Spleen (tissue), 11 donors: ENCODE data around the gene ADAM21. TPM values are rescaled to one million over a fixed set of nuclear protein-coding genes. Genes with fewer than 3 reads are reported as not detected.
"Not testable (repeated sequence)": the region's sequence is repeated elsewhere in the genome, so short reads cannot be mapped to it uniquely, and the experiment has no call there.

Experiments used
- DNase-seq: peaks from one replicate; pipeline ENCODE4 v3.0.0-alpha.2; 2020
- H3K27ac ChIP-seq, 8 donors: fragments of 200-600 bp; sonication (generic) in 7 of 8; 1 replicate in 4 of 8; 2 replicates in 4 of 8; pipeline versions ENCODE4 v1.5.0 to v1.8.0; 2016 to 2021; ENCODE audit warnings: inconsistent platforms in 4 of 8, mild to moderate bottlenecking in 4 of 8, moderate library complexity in 1 of 8
- H3K27me3 ChIP-seq, 7 donors: fragments of 200-600 bp; sonication (generic) in 6 of 7; replicated peaks in 1 of 7; 1 replicate in 4 of 7; 2 replicates in 3 of 7; pipeline versions ENCODE4 v1.5.0 to v1.8.0; 2016 to 2021; ENCODE audit warnings: inconsistent platforms in 3 of 7, mild to moderate bottlenecking in 1 of 7
- H3K36me3 ChIP-seq, 6 donors: fragments of 200-600 bp; sonication (generic) in 5 of 6; 1 replicate in 4 of 6; 2 replicates in 2 of 6; pipeline versions ENCODE4 v1.5.0 to v1.8.0; 2016 to 2021; ENCODE audit warnings: inconsistent platforms in 2 of 6
- H3K4me1 ChIP-seq, 6 donors: fragments of 200-600 bp; sonication (generic) in 5 of 6; 1 replicate in 3 of 6; 2 replicates in 3 of 6; pipeline versions ENCODE4 v1.5.0 to v1.8.0; 2016 to 2021; ENCODE audit warnings: inconsistent platforms in 3 of 6
- H3K4me3 ChIP-seq, 8 donors: fragments of 200-600 bp; sonication (generic) in 7 of 8; 1 replicate in 4 of 8; 2 replicates in 4 of 8; pipeline versions ENCODE4 v1.5.0 to v1.8.0; 2016 to 2021; ENCODE audit warnings: inconsistent platforms in 4 of 8, mild to moderate bottlenecking in 4 of 8, moderate library complexity in 2 of 8
- H3K9me3 ChIP-seq, 8 donors: fragments of 200-600 bp; sonication (generic) in 7 of 8; 1 replicate in 4 of 8; 2 replicates in 4 of 8; pipeline versions ENCODE4 v1.5.0 to v1.8.0; 2016 to 2021; ENCODE audit warnings: inconsistent platforms in 4 of 8
- POLR2A ChIP-seq, 3 donors: fragments of 450-650 bp; IDR thresholded peaks; one replicate each; pipeline ENCODE4 v1.5.1; 2017; ENCODE audit warnings: antibody characterized with exemption in 3 of 3, mild to moderate bottlenecking in 1 of 3
- POLR2AphosphoS5 ChIP-seq, 3 donors: sonication (generic); formaldehyde crosslinking; IDR thresholded peaks; one replicate each; pipeline ENCODE4 v1.5.1; 2017; ENCODE audit warnings: antibody characterized with exemption in 3 of 3
- WGBS, 5 donors: extraction: QIAGEN DNeasy Blood & Tissue Kit in 3 of 5; methylation state at CpG; one replicate each; pipeline versions ENCODE4 v1.1.5 to v1.1.7; 2013 to 2018; 5-methylcytosine and 5-hydroxymethylcytosine counted together
- intact Hi-C: fragments of 100-400 bp; cut with DNase I; formaldehyde crosslinking; loops from one replicate; pipeline ENCODE4 v1.15.0; 2023; ENCODE audit warnings: low total_unique reads
- polyA plus RNA-seq, 3 donors: library from polyadenylated mRNA; stranded (reverse); fragments of 200-250 nt; gene quantifications; one replicate each; pipeline ENCODE4 v1.2.1, GENCODE V29; 2013
- total RNA-seq, 7 donors: library from RNA; depleted of rRNA in 3 of 7; stranded (reverse); fragments of >200 nt in 3 of 7; fragmentation: NEBNext Ultra II Directional in 4 of 7; extraction: Animal tissue kit (Norgen Biotek cat#: 25700) in 4 of 7; gene quantifications; one replicate each; pipeline versions ENCODE4 v1.1.0 to v1.2.1, GENCODE V29; 2016 to 2021
- TF ChIP-seq, protein P1 (sequence below), 11 experiments: fragments of 200-600 bp in 7 of 11; fragments of 450-650 bp in 4 of 11; sonication (generic) in 4 of 11; IDR thresholded peaks in 8 of 11; conservative IDR thresholded peaks in 3 of 11; 1 replicate in 7 of 11; 2 replicates in 4 of 11; pipeline versions ENCODE4 v1.4.0 to v1.8.0; 2016 to 2021; ENCODE audit warnings: antibody characterized with exemption in 11 of 11, inconsistent platforms in 4 of 11, mild to moderate bottlenecking in 1 of 11
- donor health status: healthy with polysubstance abuse.
- donor health status: DM: no; HTN: no; CAD: no; lungs with moderate emphysema.
- donor health status: DM: no; HTN: no; CAD: no.
- donor health status: Bipolar disorder and iron deficiency.
- donor health status: healthy.
- donor health status: DM: no; HTN: no; CAD: no.
- donor health status: DM: yes; HTN: yes; CAD: no.

The ADAM21 gene
- total and polyA plus RNA-seq, 10 donors, result 0.06 to 0.23 (median 0.17) TPM; not detected in 6

DNA sequence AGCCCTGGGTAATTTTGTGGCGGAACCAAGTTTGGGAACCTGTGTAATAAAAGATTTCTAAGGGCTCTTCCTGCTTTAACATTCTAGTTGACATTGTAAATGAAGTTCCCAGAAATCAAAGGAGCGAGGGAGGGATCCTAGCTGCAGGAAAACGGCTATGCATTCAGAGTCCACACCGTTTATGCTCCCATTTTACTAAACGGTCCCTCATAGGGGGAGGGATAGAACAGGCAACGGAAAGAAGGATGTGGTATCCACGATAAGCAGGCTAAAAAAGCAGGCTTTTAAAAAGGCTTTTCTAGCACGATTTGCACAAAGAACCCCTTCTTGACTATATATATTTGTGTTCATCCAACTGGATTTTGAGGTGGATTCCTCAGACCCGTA is 35.6 kb upstream of the ADAM21 start:
- WGBS, 5 donors, result 6 to 7% (median 6%) methylated on average over 9 of the region's 9 CpGs
- Histone ChIP-seq H3K4me3 (peak overlapping the region; percentile 66 to 87 (median 78)), H3K27me3 (no peaks in the 10 kb centered on the region), H3K36me3 (peaks cover 0 to 22% (median 0%) of the 10 kb centered on the region in 6 donors), H3K4me1 (peaks cover 12 to 51% (median 24%) of the 10 kb centered on the region in 6 donors), H3K9me3 (no peaks in the 10 kb centered on the region), H3K27ac (peak overlapping the region; percentile 2 to 83 (median 74))
- intact Hi-C loops, result no loop called here
- TF ChIP-seq POLR2A (IDR thresholded peaks at IDR 0.05), result no peak
- no peak for TF ChIP-seq POLR2AphosphoS5 (IDR thresholded peaks at IDR 0.05)
- TF ChIP-seq, protein P1, sequence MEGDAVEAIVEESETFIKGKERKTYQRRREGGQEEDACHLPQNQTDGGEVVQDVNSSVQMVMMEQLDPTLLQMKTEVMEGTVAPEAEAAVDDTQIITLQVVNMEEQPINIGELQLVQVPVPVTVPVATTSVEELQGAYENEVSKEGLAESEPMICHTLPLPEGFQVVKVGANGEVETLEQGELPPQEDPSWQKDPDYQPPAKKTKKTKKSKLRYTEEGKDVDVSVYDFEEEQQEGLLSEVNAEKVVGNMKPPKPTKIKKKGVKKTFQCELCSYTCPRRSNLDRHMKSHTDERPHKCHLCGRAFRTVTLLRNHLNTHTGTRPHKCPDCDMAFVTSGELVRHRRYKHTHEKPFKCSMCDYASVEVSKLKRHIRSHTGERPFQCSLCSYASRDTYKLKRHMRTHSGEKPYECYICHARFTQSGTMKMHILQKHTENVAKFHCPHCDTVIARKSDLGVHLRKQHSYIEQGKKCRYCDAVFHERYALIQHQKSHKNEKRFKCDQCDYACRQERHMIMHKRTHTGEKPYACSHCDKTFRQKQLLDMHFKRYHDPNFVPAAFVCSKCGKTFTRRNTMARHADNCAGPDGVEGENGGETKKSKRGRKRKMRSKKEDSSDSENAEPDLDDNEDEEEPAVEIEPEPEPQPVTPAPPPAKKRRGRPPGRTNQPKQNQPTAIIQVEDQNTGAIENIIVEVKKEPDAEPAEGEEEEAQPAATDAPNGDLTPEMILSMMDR (IDR thresholded peaks at IDR 0.05 in 8 of 11, conservative IDR thresholded peaks at IDR 0.05 in 3 of 11), result no peak
- no peak for DNase-seq

GRCh38 chr14:70416725-70417349 is 35.1 kb upstream of the ADAM21 start, which contains the start of gene SYNJ2BP:
Gene SYNJ2BP, minus strand, starts transcription at chr14:70417090. Its CDS starts 127 bp downstream, at chr14:70416963.
- Histone ChIP-seq H3K9me3 (no peaks in the 10 kb centered on the region), H3K36me3 (peaks cover 0 to 17% (median 0%) of the 10 kb centered on the region in 6 donors), H3K4me1 (peaks cover 12 to 51% (median 24%) of the 10 kb centered on the region in 6 donors), H3K27ac (peak within 1 kb of the TSS; percentile 2 to 83 (median 74)), H3K27me3 (no peaks in the 10 kb centered on the region), H3K4me3 (peak within 1 kb of the TSS; percentile 66 to 87 (median 78))
- WGBS, 5 donors, result 1 to 2% (median 2%) methylated on average over 22 of the region's 22 CpGs
- DNase-seq, result peak; percentile 88
- TF ChIP-seq, protein P1 (IDR thresholded peaks at IDR 0.05 in 8 of 11, conservative IDR thresholded peaks at IDR 0.05 in 3 of 11), result no peak
- peak; percentile 42 to 88 (median 87) for TF ChIP-seq POLR2AphosphoS5 (IDR thresholded peaks at IDR 0.05)
- intact Hi-C loops, result no loop called here

DNA sequence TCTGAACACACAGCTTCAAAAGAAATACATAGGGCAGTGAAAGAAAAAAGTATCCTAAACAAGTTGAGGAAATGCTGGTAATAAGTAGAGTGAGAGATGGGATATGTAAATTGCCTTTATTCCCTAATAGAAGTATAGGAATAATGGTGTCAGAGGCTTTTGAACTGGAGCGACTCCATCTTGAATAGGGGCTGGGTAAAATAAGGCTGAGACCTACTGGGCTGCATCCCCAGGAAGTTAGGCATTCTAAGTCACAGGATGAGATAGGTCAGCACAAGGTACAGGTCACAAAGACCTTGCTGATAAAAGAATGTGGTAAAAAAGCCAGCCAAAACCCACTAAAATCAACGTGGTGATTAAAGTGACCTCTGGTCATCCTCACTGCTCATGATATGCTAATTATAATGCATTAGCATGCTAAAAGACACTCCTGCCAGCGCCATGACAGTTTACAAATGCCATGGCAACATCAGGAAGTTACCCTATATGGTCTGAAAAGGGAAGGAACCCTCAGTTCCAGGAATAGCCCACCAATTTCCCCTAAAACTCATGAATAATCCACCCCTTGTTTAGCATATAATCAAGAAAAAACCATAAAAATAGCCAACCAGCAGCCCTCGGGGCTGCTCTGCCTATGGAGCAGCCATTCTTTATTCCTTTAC is 32.6 kb upstream of the ADAM21 start:
- H3K9me3 ChIP-seq, intact Hi-C loops, DNase-seq, H3K4me3 ChIP-seq, H3K36me3 ChIP-seq, H3K27me3 ChIP-seq, H3K27ac ChIP-seq: not testable (repeated sequence)
- peaks cover 12 to 33% (median 19%) of the 10 kb centered on the region in 6 donors for H3K4me1 ChIP-seq
- WGBS, 5 donors, result 60 to 68% (median 63%) methylated on average over 4 of the region's 4 CpGs

DNA sequence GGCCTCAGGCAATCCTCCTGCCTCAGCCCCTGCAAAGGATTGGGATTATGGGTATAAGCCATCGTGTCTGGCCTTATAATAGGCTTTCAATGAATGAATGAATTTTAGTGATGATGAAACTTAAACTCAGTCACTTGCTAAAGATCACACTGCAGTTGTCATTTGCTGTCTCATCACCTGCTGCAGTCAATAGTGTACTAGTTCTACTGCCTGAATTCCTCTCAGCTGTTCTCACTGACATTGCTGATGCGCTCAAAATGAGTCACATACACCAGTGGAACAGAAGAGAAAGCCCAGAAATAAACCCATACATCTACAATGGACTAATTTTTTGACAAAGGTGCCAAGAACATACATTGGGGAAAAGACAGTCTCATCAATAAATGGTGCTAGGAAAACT is 29.4 kb upstream of the ADAM21 start:
- H3K9me3 ChIP-seq, result peaks cover 0 to 18% (median 0%) of the 10 kb centered on the region in 8 donors
- DNase-seq, result no peak
- 85 to 91% (median 90%) methylated on average over 2 of the region's 2 CpGs for WGBS, 5 donors
- no peaks in the 10 kb centered on the region for H3K36me3 ChIP-seq
- H3K4me1 ChIP-seq, result peaks cover 0 to 1% (median 0%) of the 10 kb centered on the region in 6 donors
- TF ChIP-seq POLR2AphosphoS5 (IDR thresholded peaks at IDR 0.05) (no peak), POLR2A (IDR thresholded peaks at IDR 0.05) (no peak)
- TF ChIP-seq, protein P1 (IDR thresholded peaks at IDR 0.05 in 8 of 11, conservative IDR thresholded peaks at IDR 0.05 in 3 of 11), result no peak
- H3K27me3 ChIP-seq, result no peaks in the 10 kb centered on the region
- no peak overlapping the region for H3K4me3 ChIP-seq
- no peak overlapping the region for H3K27ac ChIP-seq
- intact Hi-C loops, result no loop called here
